Chondrocyte (in vitro differentiated cells): ENCODE results near the gene DNAL4. TPM values are rescaled to one million over a fixed set of nuclear protein-coding genes. Genes with fewer than 3 reads are reported as not detected.

Experiments
- DNase-seq: peaks from one replicate; pipeline ENCODE4 v3.0.0; 2021; ENCODE audit warnings: mixed read lengths, low spot score
- H3K27ac Mint-ChIP-seq: one replicate; pipeline ENCODE4 v1.8.0; 2021; ENCODE audit warnings: mild to moderate bottlenecking, moderate library complexity, mixed read lengths; ENCODE audit not compliant: unreplicated experiment
- H3K27me3 Mint-ChIP-seq: 2 replicates; pipeline ENCODE4 v1.8.0; 2021; ENCODE audit warnings: low read depth, mixed read lengths
- H3K36me3 Mint-ChIP-seq: 2 replicates; pipeline ENCODE4 v1.8.0; 2021; ENCODE audit warnings: low read depth, mixed read lengths
- H3K4me1 Mint-ChIP-seq: 2 replicates; pipeline ENCODE4 v1.8.0; 2021; ENCODE audit warnings: low read depth, mild to moderate bottlenecking, mixed read lengths
- H3K4me3 Mint-ChIP-seq: one replicate; pipeline ENCODE4 v1.8.0; 2021; ENCODE audit warnings: mild to moderate bottlenecking, moderate library complexity, mixed read lengths; ENCODE audit not compliant: unreplicated experiment
- H3K9me3 Mint-ChIP-seq: 2 replicates; pipeline ENCODE4 v1.8.0; 2021; ENCODE audit warnings: low read depth, mixed read lengths
- CTCF ChIP-seq: fragments of 200-600 bp; sonication (generic); IDR thresholded peaks from 2 replicates; pipeline ENCODE4 v1.5.0; 2021; ENCODE audit warnings: antibody characterized with exemption, mild to moderate bottlenecking, moderate library complexity
- total RNA-seq: library from RNA; stranded (reverse); gene quantifications from 3 replicates; pipeline ENCODE4 v1.2.1, GENCODE V29; 2021

The DNAL4 gene
- total RNA-seq, 1 donor from 2014 or later, result 11.8 TPM

GRCh38 chr22:38766076-38766777 lies 27.7 kb downstream of the DNAL4 start:
- no peaks in the 10 kb centered on the region for H3K27me3 Mint-ChIP-seq
- no peaks in the 10 kb centered on the region for H3K9me3 Mint-ChIP-seq
- H3K27ac Mint-ChIP-seq, result no peak overlapping the region
- no peaks in the 10 kb centered on the region for H3K36me3 Mint-ChIP-seq
- H3K4me1 Mint-ChIP-seq, result peaks cover 11% of the 10 kb centered on the region
- no peak overlapping the region for H3K4me3 Mint-ChIP-seq
- TF ChIP-seq CTCF, result peak; percentile 85
- DNase-seq, result no peak

- Mint-ChIP-seq H3K9me3 (no peaks in the 10 kb centered on the region), H3K27me3 (no peaks in the 10 kb centered on the region), H3K27ac (no peak overlapping the region), H3K4me1 (peaks cover 22% of the 10 kb centered on the region), H3K4me3 (no peak overlapping the region), H3K36me3 (no peaks in the 10 kb centered on the region)
- DNase-seq, result no peak
- no peak for TF ChIP-seq CTCF
Observed at GRCh38 chr22:38762551-38762983, 31.4 kb downstream of the DNAL4 start.

- Mint-ChIP-seq H3K27me3 (no peaks in the 10 kb centered on the region), H3K27ac (no peak overlapping the region), H3K4me1 (peaks cover 25% of the 10 kb centered on the region), H3K9me3 (no peaks in the 10 kb centered on the region), H3K4me3 (no peak overlapping the region), H3K36me3 (no peaks in the 10 kb centered on the region)
- no peak for DNase-seq
- TF ChIP-seq CTCF, result no peak
Observed at GRCh38 chr22:38761202-38762162, 32.5 kb downstream of the DNAL4 start.

GRCh38 chr22:38760477-38761201 lies 33.3 kb downstream of the DNAL4 start:
- TF ChIP-seq CTCF, result no peak

GRCh38 chr22:38759005-38759404 lies 34.9 kb downstream of the DNAL4 start:
- no peaks in the 10 kb centered on the region for H3K36me3 Mint-ChIP-seq
- peaks cover 33% of the 10 kb centered on the region for H3K4me1 Mint-ChIP-seq
- DNase-seq, result no peak
- no peaks in the 10 kb centered on the region for H3K9me3 Mint-ChIP-seq
- no peak overlapping the region for H3K4me3 Mint-ChIP-seq
- H3K27ac Mint-ChIP-seq, result no peak overlapping the region
- no peak for TF ChIP-seq CTCF
- H3K27me3 Mint-ChIP-seq, result no peaks in the 10 kb centered on the region

More at GRCh38 chr22:38760477-38761201, 33.3 kb downstream of the DNAL4 start:
- Mint-ChIP-seq H3K4me1 (peaks cover 27% of the 10 kb centered on the region), H3K27ac (no peak overlapping the region), H3K27me3 (no peaks in the 10 kb centered on the region), H3K36me3 (no peaks in the 10 kb centered on the region), H3K4me3 (no peak overlapping the region), H3K9me3 (no peaks in the 10 kb centered on the region)
- no peak for DNase-seq
